K562 (cell line): ENCODE results near the gene FCRLA. TPM values are rescaled to one million over a fixed set of nuclear protein-coding genes. Genes with fewer than 3 reads are reported as not detected.

Experiments
- CSDE1 ChIP-seq, 2 experiments: fragments of 450-650 bp; IDR thresholded peaks; 2 replicates each; pipeline ENCODE4 v1.6.1; 2016; ENCODE audit warnings: mild to moderate bottlenecking in 1 of 2
- EP300 ChIP-seq: IDR thresholded peaks from 2 replicates; pipeline ENCODE4 v1.6.1; 2012; ENCODE audit warnings: low read length, improper control_type of control experiment
- ERF ChIP-seq: fragments of 450-650 bp; formaldehyde crosslinking; IDR thresholded peaks from 2 replicates; pipeline ENCODE4 v1.4.0; 2020; ENCODE audit warnings: mild to moderate bottlenecking, mixed read lengths
- FOXJ2 ChIP-seq: fragments of 200-800 bp; sonication (Bioruptor generic); IDR thresholded peaks from 2 replicates; pipeline ENCODE4 v1.6.1; 2016; ENCODE audit warnings: missing genetic modification characterization, missing compliant biosample characterization
- KLF10 ChIP-seq: fragments of 250-450 bp; sonication (Bioruptor Pico); IDR thresholded peaks from 2 replicates; pipeline ENCODE4 v1.6.1; 2021; ENCODE audit warnings: matching md5 sums
- MTA2 ChIP-seq: fragments of 450-650 bp; IDR thresholded peaks from 2 replicates; pipeline ENCODE4 v1.6.1; 2016; ENCODE audit warnings: low read depth
- POLR2B ChIP-seq: fragments of 450-650 bp; IDR thresholded peaks from 2 replicates; pipeline ENCODE4 v1.6.1; 2018; ENCODE audit warnings: low read depth; ENCODE audit not compliant: partially characterized antibody
- SETDB1 ChIP-seq: IDR thresholded peaks from one replicate; pipeline ENCODE4 v1.6.1; 2012; ENCODE audit warnings: low read length, control low read depth, inconsistent platforms
- SREBF1 ChIP-seq: fragments of 150-350 bp; IDR thresholded peaks from 2 replicates; pipeline ENCODE4 v1.6.1; 2014; ENCODE audit warnings: antibody characterized with exemption, low read depth, low read length, borderline replicate concordance
- ZNF197 ChIP-seq: fragments of 200-800 bp; sonication (Bioruptor generic); IDR thresholded peaks from 2 replicates; pipeline ENCODE4 v1.6.1; 2016; ENCODE audit warnings: low read depth, missing genetic modification characterization, missing compliant biosample characterization
- ZNF24 ChIP-seq: fragments of 450-650 bp; IDR thresholded peaks from 2 replicates; pipeline ENCODE4 v1.6.1; 2016
- polyA plus RNA-seq, 8 experiments: library from polyadenylated mRNA; depleted of rRNA in 4 of 8; stranded (reverse) in 5 of 8; unstranded in 3 of 8; fragments of >200 nt; fragmentation: Nextera tagmentation in 2 of 8; fragmentation: Illumina TruSeq in 1 of 8; extraction: Ambion mirVana in 2 of 8; extraction: Trizol in 1 of 8; gene quantifications; 2 replicates each; pipeline versions ENCODE4 v1.2.1 to v1.2.3, GENCODE V29; 2011 to 2014; ENCODE audit warnings: inconsistent platforms in 1 of 8, missing spikeins in 1 of 8
- total RNA-seq, 7 experiments: library from RNA; depleted of rRNA in 6 of 7; stranded (reverse); fragments of >200 nt in 6 of 7; fragmentation: Illumina TruSeq in 2 of 7; extraction: Trizol in 2 of 7; gene quantifications; 2 replicates each; pipeline versions ENCODE4 v1.2.1 to v1.2.3, GENCODE V29; 2011 to 2021; ENCODE audit warnings: low replicate concordance in 1 of 7
- TF ChIP-seq, protein P1 (sequence below): fragments of 200-400 bp; formaldehyde crosslinking; IDR thresholded peaks from 2 replicates; pipeline ENCODE4 v1.6.1; 2017; ENCODE audit warnings: mild to moderate bottlenecking, low read depth, low read length, moderate library complexity
- TF ChIP-seq, protein P2 (sequence below): sonication (generic); formaldehyde crosslinking; IDR thresholded peaks from 2 replicates; pipeline ENCODE4 v1.8.0; 2022; ENCODE audit warnings: mild to moderate bottlenecking, missing genetic modification reagents
- TF ChIP-seq, protein P3 (sequence below): fragments of 250-450 bp; sonication (Bioruptor Pico); IDR thresholded peaks from 2 replicates; pipeline ENCODE4 v1.5.0; 2021; ENCODE audit warnings: mild to moderate bottlenecking, borderline replicate concordance
- TF ChIP-seq, protein P4 (sequence below), 2 experiments: fragments of 450-650 bp in 1 of 2; sonication (generic) in 1 of 2; formaldehyde crosslinking; conservative IDR thresholded peaks; 2 replicates each; pipeline versions ENCODE4 v1.4.0 to v1.8.1; 2020 to 2022; ENCODE audit warnings: mild to moderate bottlenecking in 1 of 2, missing genetic modification reagents in 1 of 2
- TF ChIP-seq, protein P5 (sequence below), 2 experiments: fragments of 450-650 bp; IDR thresholded peaks; 2 replicates each; pipeline ENCODE4 v1.6.1; 2016
- TF ChIP-seq, protein P6 (sequence below): fragments of 450-650 bp; formaldehyde crosslinking; IDR thresholded peaks from 2 replicates; pipeline ENCODE4 v1.4.0; 2022; ENCODE audit warnings: mild to moderate bottlenecking, moderate library complexity

FCRLA gene
- total and polyA plus RNA-seq, 9 of the 15 experiments (the other 6 are each of a cell fraction or from before 2014, with no cell fraction given): 0.09 to 0.84 (median 0.44) TPM

DNA sequence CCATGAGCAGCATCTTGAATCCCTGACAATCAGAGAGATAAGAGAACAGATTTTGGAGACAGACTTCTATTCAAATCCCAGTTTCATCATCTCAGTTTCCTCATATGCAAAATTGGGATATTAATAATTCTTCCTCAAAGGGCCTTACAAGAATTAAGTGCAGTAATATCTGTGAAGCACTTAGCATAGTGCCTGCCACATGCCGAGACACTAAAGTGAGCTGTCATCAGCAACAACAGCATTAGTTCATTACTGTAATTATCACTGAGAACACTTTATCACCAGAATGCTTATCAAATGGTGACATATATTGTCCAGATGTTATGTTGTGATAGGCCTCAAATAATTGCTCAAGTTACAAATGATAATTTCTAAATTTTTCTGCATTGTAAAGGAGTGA is 13.4 kb downstream of the FCRLA start (continued):
- TF ChIP-seq, protein P1, sequence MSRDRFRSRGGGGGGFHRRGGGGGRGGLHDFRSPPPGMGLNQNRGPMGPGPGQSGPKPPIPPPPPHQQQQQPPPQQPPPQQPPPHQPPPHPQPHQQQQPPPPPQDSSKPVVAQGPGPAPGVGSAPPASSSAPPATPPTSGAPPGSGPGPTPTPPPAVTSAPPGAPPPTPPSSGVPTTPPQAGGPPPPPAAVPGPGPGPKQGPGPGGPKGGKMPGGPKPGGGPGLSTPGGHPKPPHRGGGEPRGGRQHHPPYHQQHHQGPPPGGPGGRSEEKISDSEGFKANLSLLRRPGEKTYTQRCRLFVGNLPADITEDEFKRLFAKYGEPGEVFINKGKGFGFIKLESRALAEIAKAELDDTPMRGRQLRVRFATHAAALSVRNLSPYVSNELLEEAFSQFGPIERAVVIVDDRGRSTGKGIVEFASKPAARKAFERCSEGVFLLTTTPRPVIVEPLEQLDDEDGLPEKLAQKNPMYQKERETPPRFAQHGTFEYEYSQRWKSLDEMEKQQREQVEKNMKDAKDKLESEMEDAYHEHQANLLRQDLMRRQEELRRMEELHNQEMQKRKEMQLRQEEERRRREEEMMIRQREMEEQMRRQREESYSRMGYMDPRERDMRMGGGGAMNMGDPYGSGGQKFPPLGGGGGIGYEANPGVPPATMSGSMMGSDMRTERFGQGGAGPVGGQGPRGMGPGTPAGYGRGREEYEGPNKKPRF: no peak
- TF ChIP-seq SETDB1: no peak
- TF ChIP-seq ZNF24: peak; percentile 62; the same call in 1 of the 2 replicates
- TF ChIP-seq, protein P2, sequence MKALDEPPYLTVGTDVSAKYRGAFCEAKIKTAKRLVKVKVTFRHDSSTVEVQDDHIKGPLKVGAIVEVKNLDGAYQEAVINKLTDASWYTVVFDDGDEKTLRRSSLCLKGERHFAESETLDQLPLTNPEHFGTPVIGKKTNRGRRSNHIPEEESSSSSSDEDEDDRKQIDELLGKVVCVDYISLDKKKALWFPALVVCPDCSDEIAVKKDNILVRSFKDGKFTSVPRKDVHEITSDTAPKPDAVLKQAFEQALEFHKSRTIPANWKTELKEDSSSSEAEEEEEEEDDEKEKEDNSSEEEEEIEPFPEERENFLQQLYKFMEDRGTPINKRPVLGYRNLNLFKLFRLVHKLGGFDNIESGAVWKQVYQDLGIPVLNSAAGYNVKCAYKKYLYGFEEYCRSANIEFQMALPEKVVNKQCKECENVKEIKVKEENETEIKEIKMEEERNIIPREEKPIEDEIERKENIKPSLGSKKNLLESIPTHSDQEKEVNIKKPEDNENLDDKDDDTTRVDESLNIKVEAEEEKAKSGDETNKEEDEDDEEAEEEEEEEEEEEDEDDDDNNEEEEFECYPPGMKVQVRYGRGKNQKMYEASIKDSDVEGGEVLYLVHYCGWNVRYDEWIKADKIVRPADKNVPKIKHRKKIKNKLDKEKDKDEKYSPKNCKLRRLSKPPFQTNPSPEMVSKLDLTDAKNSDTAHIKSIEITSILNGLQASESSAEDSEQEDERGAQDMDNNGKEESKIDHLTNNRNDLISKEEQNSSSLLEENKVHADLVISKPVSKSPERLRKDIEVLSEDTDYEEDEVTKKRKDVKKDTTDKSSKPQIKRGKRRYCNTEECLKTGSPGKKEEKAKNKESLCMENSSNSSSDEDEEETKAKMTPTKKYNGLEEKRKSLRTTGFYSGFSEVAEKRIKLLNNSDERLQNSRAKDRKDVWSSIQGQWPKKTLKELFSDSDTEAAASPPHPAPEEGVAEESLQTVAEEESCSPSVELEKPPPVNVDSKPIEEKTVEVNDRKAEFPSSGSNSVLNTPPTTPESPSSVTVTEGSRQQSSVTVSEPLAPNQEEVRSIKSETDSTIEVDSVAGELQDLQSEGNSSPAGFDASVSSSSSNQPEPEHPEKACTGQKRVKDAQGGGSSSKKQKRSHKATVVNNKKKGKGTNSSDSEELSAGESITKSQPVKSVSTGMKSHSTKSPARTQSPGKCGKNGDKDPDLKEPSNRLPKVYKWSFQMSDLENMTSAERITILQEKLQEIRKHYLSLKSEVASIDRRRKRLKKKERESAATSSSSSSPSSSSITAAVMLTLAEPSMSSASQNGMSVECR (CRISPR knock-in tag): no peak
- no peak for TF ChIP-seq POLR2B
- no peak for TF ChIP-seq CSDE1 (IDR thresholded peaks at IDR 0.05)
- no peak for TF ChIP-seq ERF (CRISPR knock-in tag)
- no peak for TF ChIP-seq FOXJ2 (tag)
- TF ChIP-seq SREBF1: no peak
- TF ChIP-seq, protein P3, sequence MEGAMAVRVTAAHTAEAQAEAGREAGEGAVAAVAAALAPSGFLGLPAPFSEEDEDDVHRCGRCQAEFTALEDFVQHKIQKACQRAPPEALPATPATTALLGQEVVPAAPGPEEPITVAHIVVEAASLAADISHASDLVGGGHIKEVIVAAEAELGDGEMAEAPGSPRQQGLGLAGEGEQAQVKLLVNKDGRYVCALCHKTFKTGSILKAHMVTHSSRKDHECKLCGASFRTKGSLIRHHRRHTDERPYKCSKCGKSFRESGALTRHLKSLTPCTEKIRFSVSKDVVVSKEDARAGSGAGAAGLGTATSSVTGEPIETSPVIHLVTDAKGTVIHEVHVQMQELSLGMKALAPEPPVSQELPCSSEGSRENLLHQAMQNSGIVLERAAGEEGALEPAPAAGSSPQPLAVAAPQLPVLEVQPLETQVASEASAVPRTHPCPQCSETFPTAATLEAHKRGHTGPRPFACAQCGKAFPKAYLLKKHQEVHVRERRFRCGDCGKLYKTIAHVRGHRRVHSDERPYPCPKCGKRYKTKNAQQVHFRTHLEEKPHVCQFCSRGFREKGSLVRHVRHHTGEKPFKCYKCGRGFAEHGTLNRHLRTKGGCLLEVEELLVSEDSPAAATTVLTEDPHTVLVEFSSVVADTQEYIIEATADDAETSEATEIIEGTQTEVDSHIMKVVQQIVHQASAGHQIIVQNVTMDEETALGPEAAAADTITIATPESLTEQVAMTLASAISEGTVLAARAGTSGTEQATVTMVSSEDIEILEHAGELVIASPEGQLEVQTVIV (CRISPR knock-in tag): no peak
- TF ChIP-seq, protein P4, sequence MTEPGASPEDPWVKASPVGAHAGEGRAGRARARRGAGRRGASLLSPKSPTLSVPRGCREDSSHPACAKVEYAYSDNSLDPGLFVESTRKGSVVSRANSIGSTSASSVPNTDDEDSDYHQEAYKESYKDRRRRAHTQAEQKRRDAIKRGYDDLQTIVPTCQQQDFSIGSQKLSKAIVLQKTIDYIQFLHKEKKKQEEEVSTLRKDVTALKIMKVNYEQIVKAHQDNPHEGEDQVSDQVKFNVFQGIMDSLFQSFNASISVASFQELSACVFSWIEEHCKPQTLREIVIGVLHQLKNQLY (CRISPR knock-in tag; conservative IDR thresholded peaks at IDR 0.05): no peak
- TF ChIP-seq, protein P5, sequence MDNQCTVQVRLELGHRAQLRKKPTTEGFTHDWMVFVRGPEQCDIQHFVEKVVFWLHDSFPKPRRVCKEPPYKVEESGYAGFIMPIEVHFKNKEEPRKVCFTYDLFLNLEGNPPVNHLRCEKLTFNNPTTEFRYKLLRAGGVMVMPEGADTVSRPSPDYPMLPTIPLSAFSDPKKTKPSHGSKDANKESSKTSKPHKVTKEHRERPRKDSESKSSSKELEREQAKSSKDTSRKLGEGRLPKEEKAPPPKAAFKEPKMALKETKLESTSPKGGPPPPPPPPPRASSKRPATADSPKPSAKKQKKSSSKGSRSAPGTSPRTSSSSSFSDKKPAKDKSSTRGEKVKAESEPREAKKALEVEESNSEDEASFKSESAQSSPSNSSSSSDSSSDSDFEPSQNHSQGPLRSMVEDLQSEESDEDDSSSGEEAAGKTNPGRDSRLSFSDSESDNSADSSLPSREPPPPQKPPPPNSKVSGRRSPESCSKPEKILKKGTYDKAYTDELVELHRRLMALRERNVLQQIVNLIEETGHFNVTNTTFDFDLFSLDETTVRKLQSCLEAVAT (IDR thresholded peaks at IDR 0.05): no peak
- 0 out of 2 replicates have a peak, but pooled peaks have one; percentile 21 for TF ChIP-seq MTA2
- no peak for TF ChIP-seq KLF10 (CRISPR knock-in tag)
- no peak for TF ChIP-seq ZNF197
- TF ChIP-seq, protein P6, sequence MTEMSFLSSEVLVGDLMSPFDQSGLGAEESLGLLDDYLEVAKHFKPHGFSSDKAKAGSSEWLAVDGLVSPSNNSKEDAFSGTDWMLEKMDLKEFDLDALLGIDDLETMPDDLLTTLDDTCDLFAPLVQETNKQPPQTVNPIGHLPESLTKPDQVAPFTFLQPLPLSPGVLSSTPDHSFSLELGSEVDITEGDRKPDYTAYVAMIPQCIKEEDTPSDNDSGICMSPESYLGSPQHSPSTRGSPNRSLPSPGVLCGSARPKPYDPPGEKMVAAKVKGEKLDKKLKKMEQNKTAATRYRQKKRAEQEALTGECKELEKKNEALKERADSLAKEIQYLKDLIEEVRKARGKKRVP (CRISPR knock-in tag): no peak
- peak; percentile 32; the same call in 1 of the 2 replicates for TF ChIP-seq EP300
